ENCODE measurements around the gene GKN2. TPM values are rescaled to one million over a fixed set of nuclear protein-coding genes. Genes with fewer than 3 reads are reported as not detected.

GKN2 gene
- total RNA-seq, 1 experiment from 2014 or later, result not detected

- no peak for TF ChIP-seq CTCF (IDR thresholded peaks at IDR 0.05; ENCODE audit: unreplicated experiment)
- no peak for DNase-seq
- CTCF ChIA-PET, result interaction anchor here (0.7 kb wide), 1 partner anchor 625 kb away, joined by 5 read pairs; no protein-coding TSS in a partner anchor
- Mint-ChIP-seq H3K36me3 (ENCODE audit: insufficient read depth, unreplicated experiment) (no peaks in the 10 kb centered on the region), H3K4me1 (ENCODE audit: low read depth, unreplicated experiment) (no peaks in the 10 kb centered on the region), H3K27me3 (ENCODE audit: unreplicated experiment) (peaks cover 56% of the 10 kb centered on the region), H3K4me3 (ENCODE audit: low read depth, unreplicated experiment) (no peak overlapping the region), H3K27ac (ENCODE audit: unreplicated experiment) (no peak overlapping the region), H3K9me3 (ENCODE audit: low read depth, unreplicated experiment) (no peaks in the 10 kb centered on the region)
- intact Hi-C loops (cut with micrococcal nuclease; ENCODE audit: unreplicated experiment), result no loop called here
- BruUV-seq (replicated peaks), result no TSS peak
Observed at GRCh38 chr2:68948710-68949109, 4.0 kb downstream of the GKN2 start.

- BruUV-seq (replicated peaks), result no TSS peak
- Mint-ChIP-seq H3K4me3 (ENCODE audit: low read depth, unreplicated experiment) (no peak overlapping the region), H3K27me3 (ENCODE audit: unreplicated experiment) (peaks cover 54% of the 10 kb centered on the region), H3K36me3 (ENCODE audit: insufficient read depth, unreplicated experiment) (no peaks in the 10 kb centered on the region), H3K9me3 (ENCODE audit: low read depth, unreplicated experiment) (no peaks in the 10 kb centered on the region), H3K27ac (ENCODE audit: unreplicated experiment) (no peak overlapping the region), H3K4me1 (ENCODE audit: low read depth, unreplicated experiment) (no peaks in the 10 kb centered on the region)
- CTCF ChIA-PET, result no interaction called here
- no peak for TF ChIP-seq CTCF (IDR thresholded peaks at IDR 0.05; ENCODE audit: unreplicated experiment)
- intact Hi-C loops (cut with micrococcal nuclease; ENCODE audit: unreplicated experiment), result no loop called here
- DNase-seq, result no peak
Observed at GRCh38 chr2:68946117-68946516, 6.6 kb downstream of the GKN2 start.

GRCh38 chr2:68943581-68944568, 8.8 kb downstream of the GKN2 start:
- H3K27ac Mint-ChIP-seq (ENCODE audit: unreplicated experiment), result no peak overlapping the region
- TF ChIP-seq CTCF (IDR thresholded peaks at IDR 0.05; ENCODE audit: unreplicated experiment), result peak; percentile 80
- H3K9me3 Mint-ChIP-seq (ENCODE audit: low read depth, unreplicated experiment), result no peaks in the 10 kb centered on the region
- H3K4me3 Mint-ChIP-seq (ENCODE audit: low read depth, unreplicated experiment), result no peak overlapping the region
- peak; percentile 63 for DNase-seq
- BruUV-seq (replicated peaks), result no TSS peak
- no peaks in the 10 kb centered on the region for H3K36me3 Mint-ChIP-seq (ENCODE audit: insufficient read depth, unreplicated experiment)
- H3K27me3 Mint-ChIP-seq (ENCODE audit: unreplicated experiment), result peaks cover 46% of the 10 kb centered on the region
- intact Hi-C loops (cut with micrococcal nuclease; ENCODE audit: unreplicated experiment), result loop anchor here (1.0 kb wide), 1 partner anchor 363 kb away; no protein-coding TSS in a partner anchor
- CTCF ChIA-PET, result interaction anchor here (0.6 to 1.5 kb wide), 7 partner anchors 17 to 443 kb away, joined by 3 to 6 read pairs (median 4); no protein-coding TSS in a partner anchor
- H3K4me1 Mint-ChIP-seq (ENCODE audit: low read depth, unreplicated experiment), result no peaks in the 10 kb centered on the region

GRCh38 chr2:68942827-68943226, 9.9 kb downstream of the GKN2 start:
- no peak overlapping the region for H3K27ac Mint-ChIP-seq (ENCODE audit: unreplicated experiment)
- peaks cover 38% of the 10 kb centered on the region for H3K27me3 Mint-ChIP-seq (ENCODE audit: unreplicated experiment)
- no peak overlapping the region for H3K4me3 Mint-ChIP-seq (ENCODE audit: low read depth, unreplicated experiment)
- CTCF ChIA-PET, result interaction anchor here (1.4 to 1.5 kb wide), 3 partner anchors 16 to 364 kb away, joined by 4 to 6 read pairs (median 4); no protein-coding TSS in a partner anchor
- intact Hi-C loops (cut with micrococcal nuclease; ENCODE audit: unreplicated experiment), result loop anchor here (1.0 kb wide), 1 partner anchor 364 kb away; no protein-coding TSS in a partner anchor
- TF ChIP-seq CTCF (IDR thresholded peaks at IDR 0.05; ENCODE audit: unreplicated experiment), result no peak
- H3K9me3 Mint-ChIP-seq (ENCODE audit: low read depth, unreplicated experiment), result no peaks in the 10 kb centered on the region
- H3K4me1 Mint-ChIP-seq (ENCODE audit: low read depth, unreplicated experiment), result no peaks in the 10 kb centered on the region
- no peak for DNase-seq
- H3K36me3 Mint-ChIP-seq (ENCODE audit: insufficient read depth, unreplicated experiment), result no peaks in the 10 kb centered on the region
- no TSS peak for BruUV-seq (replicated peaks)
